Esophagus muscularis mucosa (tissue), 4 donors: ENCODE data around the gene FXYD3. TPM values are rescaled to one million over a fixed set of nuclear protein-coding genes. Genes with fewer than 3 reads are reported as not detected.

ENCODE experiments used
- DNase-seq: peaks from one replicate; pipeline ENCODE4 v3.0.0-alpha.2; 2017; ENCODE audit errors: extremely low spot score
- H3K27ac ChIP-seq, 4 donors: fragments of 200-600 bp; sonication (generic); replicated peaks in 1 of 4; 1 replicate in 3 of 4; 2 replicates in 1 of 4; pipeline ENCODE4 v1.5.1; 2016 to 2019; ENCODE audit warnings: mild to moderate bottlenecking in 1 of 4
- H3K27me3 ChIP-seq, 4 donors: fragments of 200-600 bp; sonication (generic); one replicate each; pipeline versions ENCODE4 v1.5.1 to v1.6.0; 2016 to 2019
- H3K36me3 ChIP-seq, 4 donors: fragments of 200-600 bp; sonication (generic); one replicate each; pipeline ENCODE4 v1.5.1; 2016 to 2019
- H3K4me1 ChIP-seq, 4 donors: fragments of 200-600 bp; sonication (generic); one replicate each; pipeline ENCODE4 v1.5.1; 2016 to 2019
- H3K4me3 ChIP-seq, 4 donors: fragments of 200-600 bp; sonication (generic); 1 replicate in 2 of 4; 2 replicates in 2 of 4; pipeline ENCODE4 v1.5.1; 2016 to 2019; ENCODE audit warnings: mild to moderate bottlenecking in 4 of 4, moderate library complexity in 1 of 4
- H3K9me3 ChIP-seq, 4 donors: fragments of 200-600 bp; sonication (generic); 1 replicate in 3 of 4; 2 replicates in 1 of 4; pipeline ENCODE4 v1.5.1; 2016 to 2019
- EP300 ChIP-seq: sonication (generic); formaldehyde crosslinking; IDR thresholded peaks from one replicate; pipeline ENCODE4 v1.6.1; 2017; ENCODE audit warnings: antibody characterized with exemption
- POLR2A ChIP-seq: fragments of 450-650 bp; IDR thresholded peaks from one replicate; pipeline ENCODE4 v1.6.1; 2017; ENCODE audit warnings: antibody characterized with exemption, moderate library complexity, mild to moderate bottlenecking, low read depth
- POLR2AphosphoS5 ChIP-seq, 2 donors: sonication (generic); formaldehyde crosslinking; IDR thresholded peaks; one replicate each; pipeline ENCODE4 v1.6.1; 2017; ENCODE audit warnings: antibody characterized with exemption in 2 of 2
- WGBS: methylation state at CpG from one replicate; pipeline ENCODE4 v1.1.5; 2018; 5-methylcytosine and 5-hydroxymethylcytosine counted together
- intact Hi-C: fragments of 100-400 bp; cut with DNase I; formaldehyde crosslinking; loops from one replicate; pipeline ENCODE4 v1.15.1; 2023
- total RNA-seq, 4 donors: library from RNA; depleted of rRNA; stranded (reverse); fragments of >200 nt; gene quantifications; one replicate each; pipeline versions ENCODE4 v1.1.0 to v1.2.1, GENCODE V29; 2016
- TF ChIP-seq, protein P1 (sequence below), 3 experiments: fragments of 200-600 bp in 2 of 3; fragments of 450-650 bp in 1 of 3; sonication (generic) in 2 of 3; IDR thresholded peaks; one replicate each; pipeline ENCODE4 v1.5.1; 2017 to 2019; ENCODE audit warnings: antibody characterized with exemption in 3 of 3, mild to moderate bottlenecking in 2 of 3, moderate library complexity in 1 of 3

FXYD3 gene, protein sequence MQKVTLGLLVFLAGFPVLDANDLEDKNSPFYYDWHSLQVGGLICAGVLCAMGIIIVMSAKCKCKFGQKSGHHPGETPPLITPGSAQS
- 1 to 10 TPM in 3 of 4 donors, under 1 TPM in 1; 0.83 to 3.8 (median 3.1) TPM for total RNA-seq

GRCh38 chr19:35115177-35115951 lies at the start of gene FXYD3:
FXYD3 (plus strand) TSS chr19:35115823; CDS start chr19:35119377, 3,554 bp downstream.
- no peak for DNase-seq
- intact Hi-C loops: no loop called here
- H3K9me3 ChIP-seq: no peaks in the 10 kb centered on the region
- H3K27me3 ChIP-seq: peaks cover 0 to 9% (median 0%) of the 10 kb centered on the region in 4 donors
- WGBS: 60% methylated on average over 11 of the region's 14 CpGs
- H3K4me3 ChIP-seq: peak within 1 kb of the TSS; percentile 34 to 46 (median 37)
- peak in 1 of 2 donors; percentile 43 for TF ChIP-seq POLR2AphosphoS5 (IDR thresholded peaks at IDR 0.05)
- TF ChIP-seq POLR2A: no peak
- TF ChIP-seq, protein P1, sequence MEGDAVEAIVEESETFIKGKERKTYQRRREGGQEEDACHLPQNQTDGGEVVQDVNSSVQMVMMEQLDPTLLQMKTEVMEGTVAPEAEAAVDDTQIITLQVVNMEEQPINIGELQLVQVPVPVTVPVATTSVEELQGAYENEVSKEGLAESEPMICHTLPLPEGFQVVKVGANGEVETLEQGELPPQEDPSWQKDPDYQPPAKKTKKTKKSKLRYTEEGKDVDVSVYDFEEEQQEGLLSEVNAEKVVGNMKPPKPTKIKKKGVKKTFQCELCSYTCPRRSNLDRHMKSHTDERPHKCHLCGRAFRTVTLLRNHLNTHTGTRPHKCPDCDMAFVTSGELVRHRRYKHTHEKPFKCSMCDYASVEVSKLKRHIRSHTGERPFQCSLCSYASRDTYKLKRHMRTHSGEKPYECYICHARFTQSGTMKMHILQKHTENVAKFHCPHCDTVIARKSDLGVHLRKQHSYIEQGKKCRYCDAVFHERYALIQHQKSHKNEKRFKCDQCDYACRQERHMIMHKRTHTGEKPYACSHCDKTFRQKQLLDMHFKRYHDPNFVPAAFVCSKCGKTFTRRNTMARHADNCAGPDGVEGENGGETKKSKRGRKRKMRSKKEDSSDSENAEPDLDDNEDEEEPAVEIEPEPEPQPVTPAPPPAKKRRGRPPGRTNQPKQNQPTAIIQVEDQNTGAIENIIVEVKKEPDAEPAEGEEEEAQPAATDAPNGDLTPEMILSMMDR (IDR thresholded peaks at IDR 0.05): no peak
- TF ChIP-seq EP300: no peak
- H3K4me1 ChIP-seq: peaks cover 12 to 19% (median 14%) of the 10 kb centered on the region in 4 donors
- H3K27ac ChIP-seq: peak within 1 kb of the TSS; percentile 43 to 72 (median 60)
- no peaks in the 10 kb centered on the region for H3K36me3 ChIP-seq

- intact Hi-C loops: loop anchor here (5.0 kb wide), 1 partner anchor 76 kb away; the partner anchor contains the start of gene FXYD7
- Histone ChIP-seq H3K27ac (no peak overlapping the region), H3K4me3 (no peak overlapping the region), H3K4me1 (peaks cover 0 to 4% (median 2%) of the 10 kb centered on the region in 4 donors), H3K36me3 (no peaks in the 10 kb centered on the region), H3K9me3 (peaks cover 0 to 9% (median 7%) of the 10 kb centered on the region in 4 donors), H3K27me3 (peaks cover 0 to 23% (median 0%) of the 10 kb centered on the region in 4 donors)
- no peak for DNase-seq
- WGBS: 95% methylated on average over 15 of the region's 15 CpGs
- TF ChIP-seq, protein P1 (IDR thresholded peaks at IDR 0.05): no peak
- no peak for TF ChIP-seq POLR2A
- no peak for TF ChIP-seq EP300
- no peak for TF ChIP-seq POLR2AphosphoS5 (IDR thresholded peaks at IDR 0.05)
Observed at GRCh38 chr19:35066121-35066520, 49.5 kb upstream of the FXYD3 start.

GRCh38 chr19:35066691-35067563 lies 48.7 kb upstream of the FXYD3 start:
- WGBS: 23% methylated on average over 13 of the region's 14 CpGs
- intact Hi-C loops: loop anchor here (5.0 kb wide), 1 partner anchor 75 kb away; the partner anchor contains the start of gene FXYD7
- peak; percentile 95 for DNase-seq
- Histone ChIP-seq H3K9me3 (peaks cover 0 to 9% (median 7%) of the 10 kb centered on the region in 4 donors), H3K4me1 (peaks cover 0 to 4% (median 2%) of the 10 kb centered on the region in 4 donors), H3K4me3 (no peak overlapping the region), H3K36me3 (no peaks in the 10 kb centered on the region), H3K27me3 (peaks cover 0 to 23% (median 0%) of the 10 kb centered on the region in 4 donors), H3K27ac (no peak overlapping the region)
- TF ChIP-seq POLR2AphosphoS5 (IDR thresholded peaks at IDR 0.05) (no peak), EP300 (no peak), POLR2A (no peak)
- TF ChIP-seq, protein P1 (IDR thresholded peaks at IDR 0.05): peak; percentile 69 to 82 (median 75)

DNA sequence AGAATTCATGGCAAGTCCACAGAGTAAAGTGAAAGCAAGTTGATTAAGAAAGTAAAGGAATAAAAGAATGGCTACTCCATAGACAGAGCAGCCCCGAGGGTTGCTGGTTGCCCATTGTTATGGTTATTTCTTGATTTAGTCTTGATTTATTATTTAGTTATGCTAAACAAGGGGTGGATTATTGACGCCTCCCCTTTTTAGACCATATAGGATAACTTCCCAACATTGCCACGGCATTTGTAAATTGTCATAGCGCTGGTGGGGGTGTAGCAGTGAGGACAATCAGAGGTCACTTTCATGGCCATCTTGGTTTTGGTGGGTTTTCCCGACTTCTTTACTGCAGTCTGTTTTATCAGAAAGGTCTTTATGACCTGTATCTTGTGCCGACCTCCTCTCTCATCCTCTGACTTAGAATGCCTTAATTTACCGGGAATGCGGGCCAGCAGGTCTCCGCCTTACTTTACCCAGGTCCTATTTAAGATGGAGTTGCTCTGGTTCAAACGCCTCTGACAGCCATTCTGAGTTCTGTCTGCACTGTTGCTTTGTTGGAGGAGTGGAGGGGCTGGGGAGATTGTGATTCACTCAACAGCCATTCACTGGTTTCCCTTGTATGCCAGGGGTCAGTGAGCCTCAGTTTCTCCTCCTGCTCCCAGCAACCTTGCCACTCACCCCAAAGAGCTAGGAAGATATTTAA lies 46.5 kb upstream of the FXYD3 start:
- 78% methylated on average over 10 of the region's 10 CpGs for WGBS
- intact Hi-C loops: loop anchor here (5.0 kb wide), 1 partner anchor 73 kb away; the partner anchor contains the start of gene FXYD7
- no peak for DNase-seq

More for the DNA sequence above, 46.5 kb upstream of the FXYD3 start:
- no peak overlapping the region for H3K4me3 ChIP-seq
- no peak for TF ChIP-seq EP300
- no peak for TF ChIP-seq POLR2AphosphoS5 (IDR thresholded peaks at IDR 0.05)
- peaks cover 0 to 4% (median 2%) of the 10 kb centered on the region in 4 donors for H3K4me1 ChIP-seq
- H3K27me3 ChIP-seq: peaks cover 0 to 23% (median 0%) of the 10 kb centered on the region in 4 donors
- no peaks in the 10 kb centered on the region for H3K36me3 ChIP-seq
- no peak overlapping the region for H3K27ac ChIP-seq
- peaks cover 0 to 9% (median 7%) of the 10 kb centered on the region in 4 donors for H3K9me3 ChIP-seq
